Loucy (cell line): ENCODE results near the gene PHYHD1.

ENCODE experiments used
- H2AFZ ChIP-seq: fragments of 200-600 bp; sonication (generic); 2 replicates; pipeline ENCODE4 v1.6.0; 2016; ENCODE audit warnings: antibody characterized with exemption, mild to moderate bottlenecking, low read length, moderate library complexity
- H3F3A ChIP-seq: fragments of 200-600 bp; 2 replicates; pipeline ENCODE4 v1.6.0; 2016; ENCODE audit warnings: antibody characterized with exemption, low read depth, mild to moderate bottlenecking
- H3K27me3 ChIP-seq: fragments of 200-600 bp; sonication (generic); 2 replicates; pipeline ENCODE4 v1.6.1; 2014; ENCODE audit warnings: low read length, mild to moderate bottlenecking; ENCODE audit not compliant: insufficient read depth, poor library complexity, severe bottlenecking
- H3K36me3 ChIP-seq: fragments of 200-600 bp; sonication (generic); 2 replicates; pipeline ENCODE4 v1.6.1; 2016; ENCODE audit warnings: low read length; ENCODE audit not compliant: insufficient read depth
- H3K4me1 ChIP-seq: fragments of 200-600 bp; sonication (generic); 2 replicates; pipeline ENCODE4 v1.5.1; 2014; ENCODE audit warnings: low read length, mild to moderate bottlenecking; ENCODE audit not compliant: insufficient read depth, poor library complexity, severe bottlenecking
- H3K4me2 ChIP-seq: fragments of 200-600 bp; sonication (generic); 2 replicates; pipeline ENCODE4 v1.6.0; 2014; ENCODE audit warnings: antibody characterized with exemption, low read length, low read depth, mild to moderate bottlenecking; ENCODE audit not compliant: poor library complexity, severe bottlenecking
- H3K4me3 ChIP-seq: fragments of 200-600 bp; sonication (generic); 2 replicates; pipeline ENCODE4 v1.5.1; 2014; ENCODE audit warnings: low read length, mild to moderate bottlenecking, mixed read lengths; ENCODE audit not compliant: poor library complexity, severe bottlenecking
- H3K79me2 ChIP-seq: fragments of 200-600 bp; sonication (generic); 2 replicates; pipeline ENCODE4 v1.6.1; 2014; ENCODE audit warnings: low read length; ENCODE audit not compliant: insufficient read depth
- H3K9ac ChIP-seq: fragments of 200-600 bp; sonication (generic); 2 replicates; pipeline ENCODE4 v1.6.0; 2014; ENCODE audit warnings: mild to moderate bottlenecking, low read depth, low read length, moderate library complexity; ENCODE audit not compliant: poor library complexity, severe bottlenecking
- H3K9me2 ChIP-seq: fragments of 200-600 bp; sonication (generic); replicated peaks from 2 replicates; pipeline ENCODE4 v1.6.1; 2016; ENCODE audit warnings: low read depth, low read length, mixed read lengths
- H3K9me3 ChIP-seq: fragments of 200-600 bp; sonication (generic); 2 replicates; pipeline ENCODE4 v1.6.1; 2014; ENCODE audit warnings: mild to moderate bottlenecking, antibody characterized with exemption, low read length, low read depth; ENCODE audit not compliant: insufficient read depth
- H4K20me1 ChIP-seq: fragments of 200-600 bp; sonication (generic); 2 replicates; pipeline ENCODE4 v1.6.0; 2014; ENCODE audit warnings: antibody characterized with exemption, low read length, mild to moderate bottlenecking; ENCODE audit not compliant: insufficient read depth, poor library complexity, severe bottlenecking
- CTCF ChIP-seq: fragments of 200-600 bp; sonication (generic); conservative IDR thresholded peaks from 2 replicates; pipeline ENCODE4 v1.5.1; 2014; ENCODE audit warnings: mild to moderate bottlenecking, antibody characterized with exemption, low read length
- EZH2phosphoT487 ChIP-seq: fragments of 200-600 bp; IDR thresholded peaks from 2 replicates; pipeline ENCODE4 v1.6.1; 2018; ENCODE audit warnings: antibody characterized with exemption, mild to moderate bottlenecking, moderate library complexity, borderline replicate concordance

PHYHD1 gene

GRCh38 chr9:128945798-128946501 is 25.2 kb downstream of the PHYHD1 start:
- no peak for TF ChIP-seq CTCF
- TF ChIP-seq EZH2phosphoT487: no peak
- Histone ChIP-seq H3F3A (no peaks in the 10 kb centered on the region), H3K4me2 (peak overlapping the region; percentile 65), H3K9me3 (no peaks in the 10 kb centered on the region), H2AFZ (no peak overlapping the region), H3K9ac (no peak overlapping the region), H3K4me1 (no peaks in the 10 kb centered on the region), H3K9me2 (no peaks in the 10 kb centered on the region), H4K20me1 (no peaks in the 10 kb centered on the region), H3K4me3 (no peak overlapping the region), H3K79me2 (peaks cover 24% of the 10 kb centered on the region), H3K27me3 (no peaks in the 10 kb centered on the region), H3K36me3 (no peaks in the 10 kb centered on the region)

- Histone ChIP-seq H3K27me3 (no peaks in the 10 kb centered on the region), H3K4me3 (peak overlapping the region; percentile 93), H4K20me1 (no peaks in the 10 kb centered on the region), H3K9me2 (no peaks in the 10 kb centered on the region), H3K4me1 (no peaks in the 10 kb centered on the region), H3K79me2 (peaks cover 24% of the 10 kb centered on the region), H3K36me3 (no peaks in the 10 kb centered on the region), H3K9me3 (no peaks in the 10 kb centered on the region), H2AFZ (peak overlapping the region; percentile 70; the same call in 1 of the 2 replicates), H3F3A (no peaks in the 10 kb centered on the region), H3K4me2 (peak overlapping the region; percentile 65), H3K9ac (peak overlapping the region; percentile 91)
- TF ChIP-seq EZH2phosphoT487 (no peak), CTCF (no peak)
These were observed 25.9 kb downstream of the PHYHD1 start for GRCh38 chr9:128946571-128947276.

- Histone ChIP-seq H3F3A (no peaks in the 10 kb centered on the region), H3K9me3 (no peaks in the 10 kb centered on the region), H4K20me1 (no peaks in the 10 kb centered on the region), H3K9me2 (no peaks in the 10 kb centered on the region), H3K36me3 (no peaks in the 10 kb centered on the region), H3K4me1 (no peaks in the 10 kb centered on the region), H3K4me2 (peak overlapping the region; percentile 65), H3K27me3 (no peaks in the 10 kb centered on the region), H3K79me2 (peaks cover 24% of the 10 kb centered on the region), H3K4me3 (peak overlapping the region; percentile 93), H2AFZ (peak overlapping the region; percentile 70; the same call in 1 of the 2 replicates), H3K9ac (peak overlapping the region; percentile 91)
- no peak for TF ChIP-seq CTCF
- no peak for TF ChIP-seq EZH2phosphoT487
These were observed 26.4 kb downstream of the PHYHD1 start for GRCh38 chr9:128947277-128947526.
